Activated naive CD4-positive, alpha-beta T cell treated with Interleukin-2 at 50 U/mL for 16 hours (primary cell): ENCODE measurements around the gene TTYH1.

Source experiments
- DNase-seq: peaks from one replicate; pipeline ENCODE4 v3.0.0-alpha.2; 2020

Gene TTYH1

DNA sequence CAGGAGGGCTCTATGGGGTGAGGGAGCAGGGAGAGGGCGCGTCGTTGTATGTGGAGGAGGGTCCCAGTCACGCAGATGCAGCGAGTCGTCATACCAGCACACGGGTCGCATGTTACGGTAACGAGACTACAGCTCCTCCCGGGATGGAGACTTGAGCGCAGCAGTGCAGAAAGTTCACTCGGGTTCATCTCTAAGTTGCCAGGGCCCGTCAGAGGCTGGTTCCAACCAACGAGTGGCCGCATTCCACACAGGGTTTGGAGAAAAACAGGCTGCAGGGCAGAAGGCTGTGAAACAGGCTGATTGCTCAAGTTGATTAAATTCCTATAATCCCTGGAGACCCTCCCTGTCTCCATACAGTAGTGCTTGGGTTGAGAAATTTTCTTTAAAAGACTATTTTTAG lies 21.9 kb upstream of the TTYH1 start:
- no peak for DNase-seq

GRCh38 chr19:54395685-54396084 lies 19.6 kb upstream of the TTYH1 start:
- DNase-seq: no peak

DNA sequence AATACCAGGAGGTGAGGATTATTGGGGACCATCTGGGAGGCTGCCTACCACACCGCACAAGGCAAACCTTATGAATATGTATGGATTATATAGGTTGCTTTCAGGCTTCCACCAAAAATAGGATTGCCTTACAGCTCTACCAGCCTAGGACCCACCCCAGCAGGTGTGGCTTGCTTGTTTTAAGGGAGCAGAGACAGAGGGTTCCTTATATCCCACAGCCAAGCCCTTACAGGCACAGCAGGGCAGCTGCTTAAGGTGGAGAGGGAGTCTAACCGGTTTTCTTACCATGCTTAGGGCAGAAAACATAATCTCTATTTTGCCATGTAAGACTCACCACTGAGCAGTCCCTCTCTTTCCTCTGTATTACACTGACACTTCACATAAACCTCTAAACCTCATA lies 16.1 kb upstream of the TTYH1 start:
- DNase-seq: no peak

- no peak for DNase-seq
These were observed 14.4 kb upstream of the TTYH1 start for GRCh38 chr19:54400913-54401312.

DNA sequence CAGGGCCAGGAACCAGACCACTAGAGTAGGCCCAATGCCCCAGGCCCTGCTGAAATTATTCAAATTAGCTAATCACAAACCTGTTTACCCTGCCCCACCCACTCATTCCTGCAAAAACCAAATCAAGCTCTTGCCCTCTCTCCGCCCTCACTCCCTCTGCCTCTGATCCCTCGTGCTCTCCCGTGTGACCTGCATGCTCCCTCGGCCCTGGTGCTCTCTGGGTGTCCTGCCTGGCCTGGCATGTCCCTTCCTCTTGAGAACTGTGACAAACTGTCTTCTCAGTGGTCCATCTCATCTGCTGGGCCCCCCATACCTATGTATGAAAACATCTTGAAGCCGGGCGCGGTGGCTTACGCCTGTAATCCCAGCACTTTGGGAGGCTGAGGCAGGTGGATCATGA lies 12.2 kb upstream of the TTYH1 start:
- no peak for DNase-seq

DNA sequence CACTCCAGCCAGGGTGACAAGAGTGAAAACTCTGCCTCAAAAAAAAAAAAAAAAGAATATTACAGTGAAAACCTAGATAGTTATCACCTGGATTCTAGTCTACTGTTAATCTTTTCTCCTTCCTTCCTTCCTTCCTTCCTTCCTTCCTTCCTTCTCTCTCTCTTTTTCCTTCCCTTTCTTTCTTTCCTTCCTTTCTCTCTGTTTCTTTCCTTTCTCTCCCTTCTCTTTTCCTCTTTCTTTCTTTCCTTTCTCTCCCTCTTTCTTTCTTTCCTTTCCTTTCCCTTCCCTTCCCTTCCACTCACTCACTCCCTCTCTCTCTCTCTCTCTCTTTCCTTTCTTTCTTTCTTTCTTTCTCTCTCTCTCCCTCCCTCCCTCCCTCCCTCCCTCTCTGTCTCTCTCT lies 9.6 kb upstream of the TTYH1 start:
- DNase-seq: no peak

DNA sequence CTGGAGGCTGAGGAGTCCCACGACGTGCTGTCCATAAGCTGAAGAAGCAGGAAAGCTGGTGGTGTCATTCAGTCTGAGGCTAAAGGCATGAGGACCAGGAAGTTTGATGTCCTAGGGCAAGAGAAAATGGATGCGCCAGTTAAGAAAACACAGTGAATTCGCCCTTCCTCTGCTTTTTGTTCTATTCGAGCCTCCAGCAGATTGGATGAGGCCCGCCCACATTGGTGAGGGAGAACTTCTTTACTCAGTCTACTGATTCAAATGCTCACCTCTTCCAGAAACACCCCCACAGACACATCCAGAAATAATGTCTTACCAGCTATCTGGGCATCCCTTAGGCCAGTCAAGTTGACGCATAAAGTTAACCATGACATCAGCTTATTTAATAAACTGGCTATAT lies 7.5 kb upstream of the TTYH1 start:
- DNase-seq: no peak

DNA sequence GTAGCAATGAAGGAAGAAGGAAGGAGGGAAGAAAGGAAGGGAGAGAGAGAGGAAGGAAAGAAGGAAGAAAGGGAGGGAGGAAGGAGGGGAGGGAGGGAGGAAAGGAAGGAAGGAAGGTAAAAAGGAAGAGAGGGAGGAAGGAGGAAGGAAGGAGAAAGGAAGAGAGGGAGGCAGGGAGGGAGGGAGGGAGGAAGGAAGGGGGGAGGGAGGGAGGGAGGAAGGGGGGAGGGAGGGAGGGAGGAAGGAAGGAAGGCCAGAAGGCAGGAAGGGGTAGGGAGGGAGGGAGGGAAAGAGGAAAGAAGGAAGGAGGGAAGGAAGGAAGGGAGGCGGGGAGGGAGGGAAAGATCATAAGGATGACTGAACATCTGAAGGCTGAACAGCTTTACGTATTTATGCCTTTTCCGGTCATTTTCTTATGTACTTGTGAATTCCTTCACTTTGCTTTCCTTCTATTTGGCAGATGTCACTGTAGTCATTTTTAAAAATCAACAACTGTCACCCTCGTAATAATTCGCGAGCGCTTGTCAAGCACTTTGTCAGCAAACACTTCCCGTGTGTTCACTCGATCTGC lies 6.7 kb upstream of the TTYH1 start:
- no peak for DNase-seq

- DNase-seq: no peak
These were observed 4.2 kb upstream of the TTYH1 start for GRCh38 chr19:54411033-54411432.

DNA sequence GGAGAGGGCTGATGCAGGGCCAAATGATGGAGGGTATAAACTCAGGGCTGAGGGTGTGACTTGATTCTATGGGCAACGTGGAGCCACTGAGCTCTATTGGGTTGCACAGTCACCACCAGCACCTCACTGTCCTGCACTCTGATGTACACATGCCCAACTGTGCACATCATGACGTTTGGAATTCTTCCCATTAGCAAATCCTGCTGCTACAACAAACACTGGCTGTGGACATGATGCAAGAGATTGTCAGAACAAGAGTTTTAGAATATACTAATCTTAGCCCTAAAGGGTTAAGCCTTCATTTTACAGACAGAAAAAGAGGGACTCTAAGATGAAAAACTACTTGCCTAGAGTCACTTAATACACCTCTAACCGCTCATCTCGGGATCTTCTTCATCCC lies 2.4 kb upstream of the TTYH1 start:
- no peak for DNase-seq

DNA sequence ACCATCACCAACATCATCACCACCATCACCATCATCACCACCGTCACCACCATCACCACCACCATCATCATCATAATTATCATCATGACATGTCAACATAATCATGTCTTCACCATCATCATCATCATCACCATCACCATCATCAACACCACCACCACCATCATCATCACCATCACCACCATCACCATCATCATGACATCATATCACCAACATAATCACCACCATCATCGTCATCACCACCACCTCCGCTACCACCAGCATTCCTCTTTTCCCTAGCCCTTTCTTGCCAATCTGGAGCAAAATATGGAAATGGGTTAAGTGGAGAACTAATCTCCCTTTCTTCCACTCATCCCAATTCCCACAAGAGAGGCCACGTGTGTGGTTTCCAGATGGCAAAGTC lies 1.1 kb upstream of the TTYH1 start:
- no peak for DNase-seq

GRCh38 chr19:54415901-54416673 lies 823 bp downstream of the TTYH1 start:
- DNase-seq: no peak

- no peak for DNase-seq
These were observed 1.6 kb downstream of the TTYH1 start for GRCh38 chr19:54416695-54417491.

DNA sequence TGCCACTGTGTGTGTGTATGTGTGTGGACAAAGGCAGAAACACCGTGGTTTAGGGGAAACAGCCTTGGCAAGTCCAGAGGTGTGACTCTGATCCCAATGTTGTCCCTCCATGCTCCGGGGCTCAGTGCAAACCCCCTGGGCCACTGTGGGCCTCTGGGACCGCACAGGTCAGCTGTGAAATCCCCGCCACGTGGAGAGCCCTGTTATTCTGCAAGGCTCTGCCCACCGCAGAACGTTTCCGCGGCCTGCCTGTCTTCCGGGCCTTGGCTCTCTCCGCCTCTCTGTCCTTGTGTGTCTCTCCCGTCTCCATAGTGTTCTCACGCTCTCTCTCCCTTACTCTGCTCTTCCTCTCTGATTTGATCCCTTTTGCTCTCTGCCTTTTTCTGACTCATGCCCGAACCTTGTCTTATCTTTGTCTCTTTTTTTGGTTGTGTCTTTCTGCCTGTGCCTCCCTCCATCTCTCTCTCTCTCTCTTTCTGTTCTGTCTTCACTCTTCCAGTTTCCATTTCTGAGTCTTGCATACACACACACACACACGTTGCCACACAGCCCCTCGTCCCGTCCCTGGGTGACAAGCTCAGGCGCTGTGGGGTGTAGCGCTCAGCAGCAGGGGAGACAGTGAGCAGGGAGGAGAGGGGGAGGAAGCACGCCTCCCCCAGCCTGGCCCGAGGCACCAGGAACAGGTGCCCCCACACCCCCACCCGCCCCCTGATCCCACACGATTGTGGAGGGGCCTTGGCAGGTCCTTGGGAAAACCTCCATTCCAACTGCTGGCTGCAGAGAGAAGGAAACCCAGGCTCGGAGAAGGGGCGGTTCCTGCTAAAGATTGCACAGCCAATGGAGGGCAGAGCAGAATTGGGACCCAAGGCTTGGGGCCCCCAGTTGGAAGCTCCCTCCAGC lies 3.0 kb downstream of the TTYH1 start:
- DNase-seq: no peak

DNA sequence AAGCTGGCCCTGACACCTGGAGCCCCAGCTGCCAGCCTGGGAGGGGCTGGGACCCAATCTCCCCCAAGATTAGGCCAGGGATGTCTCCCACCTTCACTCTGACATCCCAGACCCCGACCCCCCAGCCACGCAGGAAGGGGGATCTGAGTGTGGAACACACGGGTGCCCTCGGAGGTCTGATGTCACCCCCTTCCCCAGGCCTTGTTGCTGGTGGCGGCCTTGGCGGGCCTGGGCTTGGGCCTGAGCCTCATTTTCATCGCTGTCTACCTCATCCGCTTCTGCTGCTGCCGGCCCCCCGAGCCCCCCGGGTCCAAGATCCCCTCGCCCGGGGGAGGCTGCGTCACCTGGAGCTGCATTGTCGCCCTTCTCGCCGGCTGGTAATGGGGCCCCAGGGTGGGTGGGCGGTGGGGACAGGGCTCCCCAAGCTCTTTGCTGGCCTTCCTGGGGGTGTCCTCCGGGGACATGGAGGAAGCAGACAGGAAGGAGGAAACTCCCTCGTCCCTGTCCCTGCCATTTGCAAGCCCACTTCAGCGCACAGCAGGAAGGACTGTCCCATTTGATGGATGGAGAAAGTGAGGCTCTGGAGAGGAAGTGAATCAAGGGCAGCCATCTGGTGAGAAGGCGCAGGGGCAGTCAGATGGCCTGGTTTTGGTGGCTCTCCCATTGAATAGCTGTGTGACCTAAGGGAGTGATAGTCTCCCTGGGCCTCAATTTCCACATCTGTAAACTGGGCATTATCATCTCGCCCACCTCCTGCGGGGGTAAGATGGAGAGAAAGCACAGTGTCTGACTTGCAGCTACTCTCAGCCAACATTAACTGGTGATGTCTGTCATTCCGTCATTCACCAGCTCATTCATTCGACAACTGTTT lies 3.9 kb downstream of the TTYH1 start:
- no peak for DNase-seq

DNA sequence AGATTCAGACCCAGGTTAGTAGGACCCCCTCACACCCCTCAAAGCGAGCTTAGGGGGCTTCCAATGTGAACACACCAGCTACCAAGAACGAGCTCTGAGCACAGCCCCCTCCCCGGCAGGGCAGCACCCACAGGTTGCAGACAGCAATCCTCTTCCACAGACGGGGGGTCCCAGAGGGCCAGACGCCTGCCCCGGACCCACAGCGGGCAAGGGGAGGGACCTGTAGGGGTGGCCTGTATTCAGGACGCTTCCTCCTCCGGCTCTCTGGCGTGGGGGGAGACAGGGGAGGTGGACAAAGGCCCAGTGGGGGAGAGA lies 4.8 kb downstream of the TTYH1 start:
- no peak for DNase-seq

- no peak for DNase-seq
These were observed 5.3 kb downstream of the TTYH1 start for GRCh38 chr19:54420383-54421168.

DNA sequence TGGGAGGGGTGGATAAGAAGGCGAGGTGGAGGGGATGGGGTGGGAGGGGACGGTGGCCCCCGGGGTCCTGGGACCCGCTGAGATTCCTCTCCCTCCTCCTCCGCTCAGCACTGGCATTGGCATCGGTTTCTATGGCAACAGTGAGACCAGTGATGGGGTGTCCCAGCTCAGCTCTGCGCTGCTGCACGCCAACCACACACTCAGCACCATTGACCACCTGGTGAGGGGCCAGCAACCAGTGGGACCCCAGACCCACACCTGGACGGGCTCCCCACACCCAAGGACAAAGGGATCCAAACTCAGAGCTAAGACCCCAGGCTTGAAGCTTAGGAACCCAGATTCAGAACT lies 5.9 kb downstream of the TTYH1 start:
- no peak for DNase-seq

GRCh38 chr19:54421521-54421920 lies 6.3 kb downstream of the TTYH1 start:
- DNase-seq: no peak

GRCh38 chr19:54422136-54422535 lies 6.9 kb downstream of the TTYH1 start:
- no peak for DNase-seq

- DNase-seq: no peak
These were observed 8.9 kb downstream of the TTYH1 start for GRCh38 chr19:54424201-54424600.
